HEK293 (cell line): ENCODE results near the gene OSTF1.

Experiments used
- CTCF ChIA-PET: fragments of 350-600 bp; formaldehyde crosslinking; extraction: SDS; loops from one replicate; lab custom pipeline; 2021; ENCODE audit warnings: antibody characterized with exemption; lab: Yijun Ruan, JAX
- POLR2A ChIA-PET: fragments of 300-600 bp; formaldehyde crosslinking; extraction: SDS; loops from one replicate; lab custom pipeline; 2020; ENCODE audit warnings: antibody characterized with exemption, inconsistent platforms; lab: Yijun Ruan, JAX
- H3K27ac ChIP-seq: fragments of 200-500 bp; sonication (Bioruptor generic); 2 replicates; pipeline ENCODE4 v1.5.1; 2014; ENCODE audit warnings: low read depth, low read length, control low read depth, inconsistent platforms; ENCODE audit errors: extremely low read depth
- H3K36me3 ChIP-seq, 2 experiments: fragments of 200-500 bp in 1 of 2; sonication (Bioruptor generic) in 1 of 2; 1 replicate in 1 of 2; 2 replicates in 1 of 2; pipeline ENCODE4 v1.5.1; 2014 to 2017; ENCODE audit warnings: inconsistent platforms in 2 of 2, low read length in 2 of 2; ENCODE audit not compliant: control insufficient read depth in 2 of 2, insufficient read depth in 1 of 2
- H3K4me1 ChIP-seq: fragments of 200-500 bp; sonication (Bioruptor generic); 2 replicates; pipeline ENCODE4 v1.5.1; 2014; ENCODE audit warnings: mild to moderate bottlenecking, low read length, inconsistent platforms; ENCODE audit not compliant: control insufficient read depth, insufficient read depth
- H3K4me3 ChIP-seq: 2 replicates; pipeline ENCODE4 v1.5.1; 2011; ENCODE audit warnings: low read depth, mild to moderate bottlenecking, control low read depth, low read length, moderate library complexity
- H3K9me3 ChIP-seq: fragments of 200-500 bp; sonication (Bioruptor generic); 2 replicates; pipeline ENCODE4 v1.5.1; 2014; ENCODE audit warnings: low read depth, low read length, inconsistent platforms; ENCODE audit not compliant: control insufficient read depth, insufficient read depth
- GFI1B ChIP-seq: fragments of 450-650 bp; formaldehyde crosslinking; IDR thresholded peaks from 2 replicates; pipeline ENCODE4 v1.5.1; 2016; ENCODE audit warnings: missing biosample characterization, missing genetic modification characterization
- HOXD13 ChIP-seq: sonication (generic); formaldehyde crosslinking; IDR thresholded peaks from 2 replicates; pipeline ENCODE4 v1.8.0; 2022; ENCODE audit warnings: missing genetic modification reagents, borderline replicate concordance
- KLF16 ChIP-seq: fragments of 450-650 bp; formaldehyde crosslinking; IDR thresholded peaks from 2 replicates; pipeline ENCODE4 v1.5.1; 2017; ENCODE audit warnings: missing biosample characterization, missing genetic modification characterization
- SETDB1 ChIP-seq: IDR thresholded peaks from one replicate; pipeline ENCODE4 v1.6.1; 2017; ENCODE audit warnings: mild to moderate bottlenecking, low read length, moderate library complexity, mixed read lengths; ENCODE audit not compliant: insufficient read length
- ZBTB11 ChIP-seq: fragments of 450-650 bp; formaldehyde crosslinking; conservative IDR thresholded peaks from 2 replicates; pipeline ENCODE4 v1.5.1; 2016; ENCODE audit warnings: low read depth, missing biosample characterization, missing genetic modification characterization
- ZNF114 ChIP-seq: fragments of 450-650 bp; formaldehyde crosslinking; IDR thresholded peaks from 2 replicates; pipeline ENCODE4 v1.5.0; 2017; ENCODE audit warnings: missing biosample characterization, missing genetic modification characterization
- ZNF2 ChIP-seq: fragments of 450-650 bp; formaldehyde crosslinking; IDR thresholded peaks from 2 replicates; pipeline ENCODE4 v1.5.1; 2016; ENCODE audit warnings: missing biosample characterization, missing genetic modification characterization
- ZNF214 ChIP-seq: fragments of 450-650 bp; formaldehyde crosslinking; IDR thresholded peaks from 2 replicates; pipeline ENCODE4 v1.5.1; 2017; ENCODE audit warnings: missing biosample characterization, mild to moderate bottlenecking, missing genetic modification characterization, borderline replicate concordance
- ZNF23 ChIP-seq: fragments of 450-650 bp; formaldehyde crosslinking; IDR thresholded peaks from 2 replicates; pipeline ENCODE4 v1.5.1; 2016; ENCODE audit warnings: missing biosample characterization, missing genetic modification characterization, borderline replicate concordance
- ZNF350 ChIP-seq: fragments of 450-650 bp; formaldehyde crosslinking; IDR thresholded peaks from 2 replicates; pipeline ENCODE4 v1.5.0; 2017; ENCODE audit warnings: missing biosample characterization, mild to moderate bottlenecking, missing genetic modification characterization
- ZNF354C ChIP-seq: fragments of 450-650 bp; formaldehyde crosslinking; IDR thresholded peaks from 2 replicates; pipeline ENCODE4 v1.5.1; 2016; ENCODE audit warnings: missing biosample characterization, missing genetic modification characterization, low read depth, borderline replicate concordance
- ZNF416 ChIP-seq: fragments of 450-650 bp; formaldehyde crosslinking; IDR thresholded peaks from 2 replicates; pipeline ENCODE4 v1.5.1; 2016; ENCODE audit warnings: missing biosample characterization, missing genetic modification characterization
- ZNF473 ChIP-seq: fragments of 450-650 bp; formaldehyde crosslinking; IDR thresholded peaks from 2 replicates; pipeline ENCODE4 v1.5.1; 2017; ENCODE audit warnings: missing biosample characterization, missing genetic modification characterization
- ZNF585B ChIP-seq: fragments of 450-650 bp; formaldehyde crosslinking; IDR thresholded peaks from 2 replicates; pipeline ENCODE4 v1.5.1; 2016; ENCODE audit warnings: missing biosample characterization, missing genetic modification characterization
- ZNF621 ChIP-seq: fragments of 450-650 bp; formaldehyde crosslinking; IDR thresholded peaks from 2 replicates; pipeline ENCODE4 v1.5.1; 2017; ENCODE audit warnings: missing biosample characterization, missing genetic modification characterization
- ZNF626 ChIP-seq: fragments of 450-650 bp; sonication (Bioruptor Pico); formaldehyde crosslinking; IDR thresholded peaks from 2 replicates; pipeline ENCODE4 v1.5.1; 2018; ENCODE audit warnings: missing biosample characterization, missing genetic modification characterization, inconsistent platforms
- ZNF654 ChIP-seq: fragments of 450-650 bp; formaldehyde crosslinking; IDR thresholded peaks from 2 replicates; pipeline ENCODE4 v1.5.1; 2016; ENCODE audit warnings: low read depth, missing biosample characterization, missing genetic modification characterization
- TF ChIP-seq, protein P1 (sequence below): fragments of 450-650 bp; formaldehyde crosslinking; IDR thresholded peaks from 2 replicates; pipeline ENCODE4 v1.5.1; 2016; ENCODE audit warnings: missing biosample characterization, missing genetic modification characterization
- TF ChIP-seq, protein P2 (sequence below): fragments of 450-650 bp; formaldehyde crosslinking; IDR thresholded peaks from 2 replicates; pipeline ENCODE4 v1.5.1; 2016; ENCODE audit warnings: missing biosample characterization, missing genetic modification characterization, borderline replicate concordance
- TF ChIP-seq, protein P3 (sequence below): fragments of 450-650 bp; formaldehyde crosslinking; IDR thresholded peaks from 2 replicates; pipeline ENCODE4 v1.5.1; 2016; ENCODE audit warnings: missing biosample characterization, missing genetic modification characterization

Gene OSTF1

DNA sequence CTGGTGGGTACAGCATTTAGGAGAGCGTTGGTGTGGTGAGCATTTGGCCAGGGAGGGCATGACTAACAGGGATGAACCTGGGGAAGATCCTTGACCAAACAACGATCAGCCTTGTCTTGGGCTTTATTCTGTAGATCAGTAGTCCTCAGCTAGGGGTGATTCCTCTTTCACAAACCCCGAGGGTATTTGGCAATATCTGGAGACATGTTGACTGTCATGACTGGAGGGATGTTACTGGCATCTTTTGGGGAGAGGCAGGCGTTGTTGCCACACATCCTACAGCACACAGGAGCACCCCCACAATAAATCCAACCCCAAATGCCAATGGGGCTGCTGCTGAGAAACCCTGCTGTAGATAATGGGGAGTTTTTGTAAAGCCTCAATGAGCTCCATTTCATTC lies 43.9 kb downstream of the OSTF1 start:
- POLR2A ChIA-PET, result no interaction called here
- H3K27ac ChIP-seq, result no peak overlapping the region
- TF ChIP-seq ZNF23 (tag by site-specific recombination), result no peak
- no peak for TF ChIP-seq ZNF416 (tag by site-specific recombination)
- no peak for TF ChIP-seq KLF16
- TF ChIP-seq ZNF114 (tag by site-specific recombination), result no peak
- no peak for TF ChIP-seq GFI1B
- TF ChIP-seq, protein P1, sequence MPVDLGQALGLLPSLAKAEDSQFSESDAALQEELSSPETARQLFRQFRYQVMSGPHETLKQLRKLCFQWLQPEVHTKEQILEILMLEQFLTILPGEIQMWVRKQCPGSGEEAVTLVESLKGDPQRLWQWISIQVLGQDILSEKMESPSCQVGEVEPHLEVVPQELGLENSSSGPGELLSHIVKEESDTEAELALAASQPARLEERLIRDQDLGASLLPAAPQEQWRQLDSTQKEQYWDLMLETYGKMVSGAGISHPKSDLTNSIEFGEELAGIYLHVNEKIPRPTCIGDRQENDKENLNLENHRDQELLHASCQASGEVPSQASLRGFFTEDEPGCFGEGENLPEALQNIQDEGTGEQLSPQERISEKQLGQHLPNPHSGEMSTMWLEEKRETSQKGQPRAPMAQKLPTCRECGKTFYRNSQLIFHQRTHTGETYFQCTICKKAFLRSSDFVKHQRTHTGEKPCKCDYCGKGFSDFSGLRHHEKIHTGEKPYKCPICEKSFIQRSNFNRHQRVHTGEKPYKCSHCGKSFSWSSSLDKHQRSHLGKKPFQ (tag by site-specific recombination), result no peak
- no peak for TF ChIP-seq ZNF654 (tag by site-specific recombination)
- no peak for TF ChIP-seq SETDB1
- TF ChIP-seq ZNF354C, result no peak
- no peak for TF ChIP-seq ZNF621
- TF ChIP-seq ZNF2 (tag by site-specific recombination), result no peak
- TF ChIP-seq, protein P2, sequence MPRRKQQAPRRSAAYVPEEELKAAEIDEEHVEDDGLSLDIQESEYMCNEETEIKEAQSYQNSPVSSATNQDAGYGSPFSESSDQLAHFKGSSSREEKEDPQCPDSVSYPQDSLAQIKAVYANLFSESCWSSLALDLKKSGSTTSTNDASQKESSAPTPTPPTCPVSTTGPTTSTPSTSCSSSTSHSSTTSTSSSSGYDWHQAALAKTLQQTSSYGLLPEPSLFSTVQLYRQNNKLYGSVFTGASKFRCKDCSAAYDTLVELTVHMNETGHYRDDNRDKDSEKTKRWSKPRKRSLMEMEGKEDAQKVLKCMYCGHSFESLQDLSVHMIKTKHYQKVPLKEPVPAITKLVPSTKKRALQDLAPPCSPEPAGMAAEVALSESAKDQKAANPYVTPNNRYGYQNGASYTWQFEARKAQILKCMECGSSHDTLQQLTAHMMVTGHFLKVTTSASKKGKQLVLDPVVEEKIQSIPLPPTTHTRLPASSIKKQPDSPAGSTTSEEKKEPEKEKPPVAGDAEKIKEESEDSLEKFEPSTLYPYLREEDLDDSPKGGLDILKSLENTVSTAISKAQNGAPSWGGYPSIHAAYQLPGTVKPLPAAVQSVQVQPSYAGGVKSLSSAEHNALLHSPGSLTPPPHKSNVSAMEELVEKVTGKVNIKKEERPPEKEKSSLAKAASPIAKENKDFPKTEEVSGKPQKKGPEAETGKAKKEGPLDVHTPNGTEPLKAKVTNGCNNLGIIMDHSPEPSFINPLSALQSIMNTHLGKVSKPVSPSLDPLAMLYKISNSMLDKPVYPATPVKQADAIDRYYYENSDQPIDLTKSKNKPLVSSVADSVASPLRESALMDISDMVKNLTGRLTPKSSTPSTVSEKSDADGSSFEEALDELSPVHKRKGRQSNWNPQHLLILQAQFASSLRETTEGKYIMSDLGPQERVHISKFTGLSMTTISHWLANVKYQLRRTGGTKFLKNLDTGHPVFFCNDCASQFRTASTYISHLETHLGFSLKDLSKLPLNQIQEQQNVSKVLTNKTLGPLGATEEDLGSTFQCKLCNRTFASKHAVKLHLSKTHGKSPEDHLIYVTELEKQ (tag by site-specific recombination), result no peak
- no peak for TF ChIP-seq ZNF626
- TF ChIP-seq ZNF214 (tag by site-specific recombination), result no peak
- TF ChIP-seq ZNF473 (tag by site-specific recombination), result no peak
- TF ChIP-seq, all 188 proteins: peak for 0
- Histone ChIP-seq H3K9me3 (no peaks in the 10 kb centered on the region), H3K4me1 (no peaks in the 10 kb centered on the region), H3K4me3 (no peak overlapping the region), H3K36me3 (peaks cover 0 to 9% of the 10 kb centered on the region in 2 experiments; a peak in 1 of 3 replicates)
- CTCF ChIA-PET, result interaction anchor here (0.6 kb wide), 2 partner anchors 49 to 353 kb away, joined by 3 read pairs; no protein-coding TSS in a partner anchor

GRCh38 chr9:75133396-75133795 lies 45.1 kb downstream of the OSTF1 start:
- POLR2A ChIA-PET, result no interaction called here
- no peak for TF ChIP-seq HOXD13 (CRISPR knock-in tag)
- TF ChIP-seq, all 188 proteins: peak for 0
- no peak overlapping the region for H3K27ac ChIP-seq
- CTCF ChIA-PET, result no interaction called here
- peaks cover 0 to 9% of the 10 kb centered on the region in 2 experiments; a peak in 1 of 3 replicates for H3K36me3 ChIP-seq
- no peaks in the 10 kb centered on the region for H3K9me3 ChIP-seq
- H3K4me1 ChIP-seq, result no peaks in the 10 kb centered on the region
- no peak overlapping the region for H3K4me3 ChIP-seq

- TF ChIP-seq ZNF585B (tag by site-specific recombination) (no peak), ZBTB11 (tag by site-specific recombination) (no peak), ZNF350 (tag by site-specific recombination) (no peak)
- TF ChIP-seq, protein P3, sequence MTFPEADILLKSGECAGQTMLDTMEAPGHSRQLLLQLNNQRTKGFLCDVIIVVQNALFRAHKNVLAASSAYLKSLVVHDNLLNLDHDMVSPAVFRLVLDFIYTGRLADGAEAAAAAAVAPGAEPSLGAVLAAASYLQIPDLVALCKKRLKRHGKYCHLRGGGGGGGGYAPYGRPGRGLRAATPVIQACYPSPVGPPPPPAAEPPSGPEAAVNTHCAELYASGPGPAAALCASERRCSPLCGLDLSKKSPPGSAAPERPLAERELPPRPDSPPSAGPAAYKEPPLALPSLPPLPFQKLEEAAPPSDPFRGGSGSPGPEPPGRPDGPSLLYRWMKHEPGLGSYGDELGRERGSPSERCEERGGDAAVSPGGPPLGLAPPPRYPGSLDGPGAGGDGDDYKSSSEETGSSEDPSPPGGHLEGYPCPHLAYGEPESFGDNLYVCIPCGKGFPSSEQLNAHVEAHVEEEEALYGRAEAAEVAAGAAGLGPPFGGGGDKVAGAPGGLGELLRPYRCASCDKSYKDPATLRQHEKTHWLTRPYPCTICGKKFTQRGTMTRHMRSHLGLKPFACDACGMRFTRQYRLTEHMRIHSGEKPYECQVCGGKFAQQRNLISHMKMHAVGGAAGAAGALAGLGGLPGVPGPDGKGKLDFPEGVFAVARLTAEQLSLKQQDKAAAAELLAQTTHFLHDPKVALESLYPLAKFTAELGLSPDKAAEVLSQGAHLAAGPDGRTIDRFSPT (tag by site-specific recombination), result no peak
- no peak overlapping the region for H3K4me3 ChIP-seq
- H3K9me3 ChIP-seq, result no peaks in the 10 kb centered on the region
- peaks cover 0 to 9% of the 10 kb centered on the region in 2 experiments; a peak in 1 of 3 replicates for H3K36me3 ChIP-seq
- ChIA-PET CTCF (no interaction called here), POLR2A (no interaction called here)
- no peaks in the 10 kb centered on the region for H3K4me1 ChIP-seq
- no peak overlapping the region for H3K27ac ChIP-seq
Observed at GRCh38 chr9:75134495-75134894, 46.2 kb downstream of the OSTF1 start.
